HEK293T (cell line): Measurements from ENCODE around the gene SIPA1L3.

Source experiments
- CTCF ChIA-PET: fragments of 350-600 bp; formaldehyde crosslinking; extraction: SDS; loops from one replicate; lab custom pipeline; 2021; ENCODE audit warnings: antibody characterized with exemption, inconsistent platforms; lab: Yijun Ruan, JAX
- POLR2A ChIA-PET: fragments of 350-600 bp; formaldehyde crosslinking; extraction: SDS; loops from one replicate; lab custom pipeline; 2020; ENCODE audit warnings: antibody characterized with exemption, inconsistent platforms; lab: Yijun Ruan, JAX
- DNase-seq: peaks from one replicate; pipeline ENCODE4 v3.0.0; 2012; ENCODE audit warnings: mixed read lengths; ENCODE audit errors: extremely low spot score
- ARNT ChIP-seq: fragments of 450-650 bp; IDR thresholded peaks from 2 replicates; pipeline ENCODE4 v1.6.1; 2017; ENCODE audit warnings: mild to moderate bottlenecking
- BHLHE40 ChIP-seq: fragments of 450-650 bp; IDR thresholded peaks from 2 replicates; pipeline ENCODE4 v1.6.1; 2016; ENCODE audit warnings: mild to moderate bottlenecking, moderate library complexity, borderline replicate concordance
- CTBP1 ChIP-seq: fragments of 450-650 bp; IDR thresholded peaks from 2 replicates; pipeline ENCODE4 v1.6.1; 2016; ENCODE audit warnings: borderline replicate concordance
- ELF4 ChIP-seq: fragments of 450-650 bp; IDR thresholded peaks from 2 replicates; pipeline ENCODE4 v1.6.1; 2017; ENCODE audit warnings: antibody characterized with exemption
- FOXA1 ChIP-seq: fragments of 450-650 bp; IDR thresholded peaks from 2 replicates; pipeline ENCODE4 v1.6.1; 2016; ENCODE audit warnings: mild to moderate bottlenecking
- FOXK2 ChIP-seq: fragments of 450-650 bp; IDR thresholded peaks from 2 replicates; pipeline ENCODE4 v1.6.1; 2016; ENCODE audit warnings: mild to moderate bottlenecking
- FOXM1 ChIP-seq: fragments of 450-650 bp; IDR thresholded peaks from 2 replicates; pipeline ENCODE4 v1.6.1; 2017; ENCODE audit warnings: mild to moderate bottlenecking, borderline replicate concordance
- HDGF ChIP-seq: fragments of 450-650 bp; IDR thresholded peaks from 2 replicates; pipeline ENCODE4 v1.6.1; 2017; ENCODE audit warnings: antibody characterized with exemption, borderline replicate concordance
- L3MBTL2 ChIP-seq: fragments of 450-650 bp; conservative IDR thresholded peaks from 2 replicates; pipeline ENCODE4 v1.6.1; 2016; ENCODE audit warnings: mild to moderate bottlenecking
- LEF1 ChIP-seq: fragments of 450-650 bp; IDR thresholded peaks from 2 replicates; pipeline ENCODE4 v1.6.1; 2017; ENCODE audit warnings: mild to moderate bottlenecking, borderline replicate concordance
- NFRKB ChIP-seq: fragments of 450-650 bp; IDR thresholded peaks from 2 replicates; pipeline ENCODE4 v1.6.1; 2016; ENCODE audit warnings: mild to moderate bottlenecking, moderate library complexity
- PKNOX1 ChIP-seq: fragments of 450-650 bp; IDR thresholded peaks from 2 replicates; pipeline ENCODE4 v1.6.1; 2016
- SP1 ChIP-seq: fragments of 450-650 bp; IDR thresholded peaks from 2 replicates; pipeline ENCODE4 v1.6.1; 2017
- SUZ12 ChIP-seq: fragments of 450-650 bp; IDR thresholded peaks from 2 replicates; pipeline ENCODE4 v1.6.1; 2016; ENCODE audit warnings: mild to moderate bottlenecking
- TARDBP ChIP-seq: fragments of 450-650 bp; IDR thresholded peaks from 2 replicates; pipeline ENCODE4 v1.6.1; 2016
- ZNF384 ChIP-seq: fragments of 450-650 bp; IDR thresholded peaks from 2 replicates; pipeline ENCODE4 v1.6.1; 2016

SIPA1L3 gene

GRCh38 chr19:37928527-37929286 is 21.7 kb downstream of the SIPA1L3 start:
- TF ChIP-seq L3MBTL2 (no peak), FOXK2 (no peak), PKNOX1 (0 out of 2 replicates have a peak, but pooled peaks have one; percentile 13)
- POLR2A ChIA-PET, result no interaction called here
- no peak for DNase-seq
- CTCF ChIA-PET, result no interaction called here

DNA sequence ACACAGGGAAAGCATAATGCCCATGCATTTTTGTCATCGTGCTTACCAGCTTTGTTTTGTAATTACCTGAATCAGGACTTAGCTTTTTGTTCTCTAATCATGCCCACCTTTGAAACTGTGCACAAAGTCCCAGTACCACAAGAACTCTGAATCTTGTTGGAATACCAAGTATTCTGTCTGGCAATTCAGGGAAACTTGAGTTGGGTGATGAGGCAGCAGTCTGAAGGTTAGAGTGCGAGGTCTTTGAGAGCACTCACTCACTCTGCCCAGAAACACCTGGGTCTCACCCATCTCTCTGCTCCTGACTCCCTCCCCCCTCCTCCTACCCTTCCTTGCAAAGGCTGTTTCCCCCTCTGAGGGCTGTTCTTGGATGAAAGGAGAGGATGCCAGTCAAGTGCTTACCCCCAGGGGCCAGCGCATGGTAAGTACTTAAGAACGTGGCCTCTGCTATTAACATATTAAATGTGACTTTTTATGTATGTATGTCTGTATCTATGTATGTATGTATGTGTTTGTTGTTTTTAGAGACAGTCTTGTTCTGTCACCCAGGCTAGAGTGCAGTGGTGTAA is 22.4 kb downstream of the SIPA1L3 start:
- POLR2A ChIA-PET, result no interaction called here
- DNase-seq, result no peak
- TF ChIP-seq TARDBP, result no peak
- TF ChIP-seq FOXA1, result no peak
- TF ChIP-seq LEF1, result no peak
- no peak for TF ChIP-seq FOXM1
- TF ChIP-seq L3MBTL2, result no peak
- no peak for TF ChIP-seq ZNF384
- no peak for TF ChIP-seq SP1
- TF ChIP-seq FOXK2, result no peak
- no peak for TF ChIP-seq HDGF
- TF ChIP-seq CTBP1, result no peak
- CTCF ChIA-PET, result no interaction called here

- TF ChIP-seq TARDBP, result no peak
- no peak for TF ChIP-seq NFRKB
- no peak for TF ChIP-seq PKNOX1
- no peak for TF ChIP-seq ELF4
- no peak for TF ChIP-seq FOXA1
- no peak for TF ChIP-seq BHLHE40
- TF ChIP-seq LEF1, result no peak
- TF ChIP-seq FOXM1, result no peak
- no peak for TF ChIP-seq ARNT
- POLR2A ChIA-PET, result no interaction called here
Observed at GRCh38 chr19:37930416-37930815, 23.4 kb downstream of the SIPA1L3 start.

DNA sequence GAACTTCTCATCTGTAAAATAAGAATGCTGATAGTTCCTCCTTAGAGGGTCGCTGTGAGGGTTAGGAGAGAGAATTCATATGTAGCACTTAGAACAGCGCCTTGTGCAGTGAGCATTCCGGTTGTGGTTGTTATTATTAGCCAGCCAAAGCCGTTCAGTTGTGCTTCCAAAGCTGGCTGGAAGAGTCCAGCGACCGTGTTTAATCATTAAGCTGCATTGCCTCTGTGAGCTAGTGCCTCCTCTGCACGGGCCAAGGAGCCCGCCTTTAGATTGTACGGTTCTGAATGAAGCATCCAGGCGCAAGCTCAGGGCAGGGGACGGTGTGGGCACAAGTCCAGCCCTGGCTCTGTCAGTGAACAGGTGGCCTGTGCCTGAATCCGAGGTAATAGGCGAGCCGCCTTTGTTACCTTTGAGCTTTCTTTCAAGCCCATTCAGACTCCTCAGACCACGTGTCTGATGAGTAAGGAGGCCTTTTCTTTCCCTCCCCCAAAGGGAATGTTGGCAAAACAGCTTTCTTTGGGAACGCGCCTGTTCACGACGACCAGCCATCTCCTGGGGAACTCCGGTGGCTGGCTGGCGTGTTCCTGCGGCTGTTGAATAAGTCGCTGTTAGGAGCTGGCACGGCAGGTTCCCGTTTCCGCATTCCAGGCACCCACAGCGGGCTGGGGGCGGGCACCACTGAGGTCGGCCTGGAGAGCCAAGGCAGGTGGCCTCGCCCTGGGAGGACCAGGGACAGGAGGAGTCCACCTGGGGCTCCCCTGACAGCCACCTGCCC is 25.1 kb downstream of the SIPA1L3 start:
- ChIA-PET CTCF (no interaction called here), POLR2A (interaction anchor here (1.3 to 1.4 kb wide), 2 partner anchors 25 to 72 kb away, joined by 7 to 11 read pairs; partner anchors contain the start of genes SIPA1L3 and WDR87)
- TF ChIP-seq ZNF384 (no peak), FOXK2 (no peak), SUZ12 (no peak), SP1 (no peak), BHLHE40 (no peak), ARNT (no peak), NFRKB (no peak), CTBP1 (no peak), PKNOX1 (no peak), ELF4 (no peak), FOXM1 (no peak)
- DNase-seq, result no peak

More at GRCh38 chr19:37930416-37930815, 23.4 kb downstream of the SIPA1L3 start:
- CTCF ChIA-PET, result interaction anchor here (0.8 kb wide), 1 partner anchor 78 kb away, joined by 3 read pairs; no protein-coding TSS in a partner anchor
- DNase-seq, result no peak

GRCh38 chr19:37932985-37933936 is 26.3 kb downstream of the SIPA1L3 start:
- POLR2A ChIA-PET, result interaction anchor here (0.7 to 1.3 kb wide), 3 partner anchors 26 to 71 kb away, joined by 6 to 8 read pairs (median 7); partner anchors contain the start of genes SIPA1L3 and WDR87
- CTCF ChIA-PET, result interaction anchor here (0.7 to 0.9 kb wide), 2 partner anchors 12 to 424 kb away, joined by 3 to 4 read pairs; no protein-coding TSS in a partner anchor
- TF ChIP-seq HDGF (no peak), ZNF384 (no peak), FOXM1 (no peak), PKNOX1 (no peak), FOXK2 (no peak), BHLHE40 (no peak), LEF1 (no peak), FOXA1 (no peak), L3MBTL2 (no peak), ARNT (no peak)
- no peak for DNase-seq
